Anterior cingulate cortex (tissue), 58 donors: ENCODE measurements around the gene SRP68.

Source experiments
- DNase-seq, 58 donors: peaks; one replicate each; lab custom pipeline; 2025; lab: John Stamatoyannopoulos, UW

SRP68 gene

DNA sequence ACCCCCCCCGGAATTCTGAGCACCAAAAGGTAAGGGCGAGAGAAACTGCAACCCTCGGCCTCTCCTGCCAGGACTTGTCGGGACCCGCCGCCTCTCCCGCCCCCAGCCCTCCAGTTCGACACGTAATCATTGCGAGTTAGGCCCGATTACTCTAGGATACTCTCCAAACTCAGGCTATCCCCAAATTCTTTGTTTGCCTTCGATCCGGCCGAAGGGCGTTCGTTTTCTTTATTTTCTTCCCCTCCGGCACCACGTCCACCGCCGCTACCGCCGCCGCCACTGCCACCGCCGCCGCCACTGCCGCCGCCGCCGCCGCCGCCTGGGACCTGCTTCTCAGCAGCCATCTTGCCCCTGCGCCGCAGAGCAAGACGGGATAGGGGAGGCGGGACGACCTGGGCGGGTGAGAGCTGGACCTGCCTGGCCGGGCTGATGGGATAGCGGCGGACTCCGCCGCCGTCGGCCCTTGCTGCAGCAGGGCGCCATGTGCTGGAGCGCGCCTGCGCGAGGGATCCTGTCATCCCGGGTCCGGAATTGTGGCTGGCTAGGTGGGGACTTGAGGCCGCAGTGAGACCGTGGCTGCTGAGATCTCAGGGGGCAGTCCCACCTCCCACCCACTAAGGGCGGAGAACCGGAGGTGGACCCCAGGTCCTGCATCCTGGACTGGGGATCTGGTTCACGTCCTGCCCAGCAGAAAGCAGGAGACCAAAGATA is at the start of gene SRP68:
Gene SRP68, minus strand, starts transcription at position 370 of the 711 bp plus-strand sequence. Its CDS starts 26 bp downstream, at position 344.
- peak; percentile 59 to 98 (median 94) for DNase-seq

DNA sequence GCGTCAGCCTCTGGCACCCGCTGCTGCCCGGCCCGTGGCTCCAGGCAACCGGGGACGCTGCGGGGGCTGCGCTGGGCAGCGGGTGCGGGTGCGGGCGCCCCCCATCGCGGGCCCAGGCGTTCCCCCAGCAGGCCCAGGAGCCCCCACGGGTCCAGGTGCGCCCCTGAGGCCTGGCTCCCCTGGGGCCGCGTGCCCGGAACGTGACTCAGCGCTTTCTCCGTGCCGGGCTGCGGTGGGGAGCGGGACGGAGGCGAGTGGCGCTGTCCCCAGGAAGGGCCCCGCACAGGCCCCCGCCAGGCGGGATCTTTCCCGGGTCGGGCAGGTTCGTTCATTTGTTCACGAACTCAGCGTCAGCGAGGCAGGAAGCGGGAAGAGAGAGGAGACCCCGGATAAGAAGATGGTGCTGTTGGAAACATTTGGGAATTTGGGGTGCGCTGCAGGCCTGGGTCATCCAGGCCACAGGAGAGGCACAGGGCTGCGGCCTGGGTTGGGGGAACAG is 49.7 kb upstream of the SRP68 start:
- DNase-seq: peak in 2 of 58 donors; percentile 20 to 27

DNA sequence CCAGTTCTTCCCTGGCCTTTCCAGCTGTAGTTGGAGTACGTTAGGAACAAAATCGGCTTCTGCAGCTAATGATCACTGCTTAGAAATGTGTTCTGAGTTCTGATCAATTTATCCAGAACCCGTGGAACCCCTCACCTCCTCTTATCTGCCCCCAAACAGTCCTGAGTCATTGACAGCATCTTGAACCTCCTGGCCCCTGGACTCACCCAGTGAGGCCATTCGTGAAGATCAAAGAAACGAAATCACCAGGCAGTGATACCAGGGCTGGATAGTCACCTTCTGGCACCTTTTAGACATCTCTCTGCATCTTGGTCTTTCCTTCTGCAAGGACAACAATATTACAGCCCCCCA is 48.3 kb upstream of the SRP68 start:
- no peak for DNase-seq

DNA sequence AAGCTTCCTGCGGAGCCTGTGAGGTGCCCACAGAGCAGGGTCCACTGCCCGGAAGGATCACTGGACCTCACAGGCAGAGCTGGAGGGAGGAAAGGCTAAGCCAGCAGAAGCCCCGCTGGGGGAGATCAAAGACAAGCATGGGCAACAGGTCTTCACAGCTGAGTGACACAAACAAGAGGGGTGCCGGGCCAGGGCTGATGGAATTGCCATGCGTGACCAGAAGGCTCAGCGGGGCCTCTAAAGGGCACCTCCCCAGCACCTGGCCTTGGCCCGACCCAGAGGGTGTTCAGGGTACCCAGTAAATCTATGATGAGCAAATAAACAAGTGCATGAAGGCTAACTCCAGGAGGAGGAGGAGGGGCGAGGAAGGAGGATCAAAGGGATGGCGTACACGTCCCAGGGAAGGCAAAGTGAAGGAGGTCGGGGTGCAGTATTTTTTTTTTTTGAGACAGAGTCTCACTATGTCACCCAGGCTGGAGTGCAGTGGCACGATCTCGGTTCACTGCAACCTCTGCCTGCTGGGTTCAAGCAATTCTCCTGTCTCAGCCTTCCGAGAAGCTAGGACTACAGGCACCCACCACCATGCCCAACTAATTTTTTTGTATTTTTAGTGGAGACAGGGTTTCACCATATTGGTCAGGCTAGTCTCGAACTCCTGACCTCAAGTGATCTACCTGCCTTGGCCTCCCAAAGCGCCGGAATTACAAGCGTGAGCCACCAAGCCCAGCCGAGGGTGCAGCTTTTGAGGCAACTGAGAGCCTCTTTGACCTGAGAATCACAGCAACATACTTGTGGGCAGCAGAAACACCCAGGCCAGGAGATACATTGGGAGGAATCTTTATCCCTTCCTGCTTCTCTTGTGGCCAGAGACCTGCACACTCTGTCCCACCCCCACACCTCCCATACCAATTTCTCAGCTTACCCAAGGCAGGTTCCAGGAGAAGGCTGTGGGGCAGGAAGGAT is 47.4 kb upstream of the SRP68 start:
- no peak for DNase-seq

DNA sequence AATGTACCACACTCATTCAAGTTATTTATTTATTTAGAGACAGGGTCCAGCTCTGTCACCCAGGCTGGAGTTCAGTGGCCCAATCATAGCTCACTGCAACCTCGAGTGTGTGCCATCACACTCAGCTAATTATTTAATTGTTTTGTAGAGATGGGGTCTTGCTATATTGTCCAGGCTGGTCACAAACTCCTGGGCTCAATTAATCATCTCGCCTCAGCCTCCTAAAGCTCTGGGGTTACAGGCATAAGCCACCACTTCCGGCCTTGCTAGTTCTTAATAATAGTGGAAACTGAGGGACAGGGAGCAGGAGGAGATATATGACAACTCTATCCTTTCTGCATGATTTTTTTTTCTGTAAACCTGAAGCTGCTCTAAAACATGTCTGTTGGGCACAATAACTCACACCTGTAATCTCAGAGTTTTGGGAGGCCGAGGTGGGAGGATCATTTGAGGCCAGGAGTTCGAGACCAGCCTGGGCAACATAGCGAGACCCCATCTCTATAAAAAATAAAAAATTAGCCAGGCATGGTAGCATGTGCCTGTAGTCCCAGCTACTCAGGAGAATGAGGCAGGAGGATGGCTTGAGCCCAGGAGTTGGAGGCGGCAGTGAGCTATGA is 42.9 kb upstream of the SRP68 start:
- DNase-seq: no peak

DNA sequence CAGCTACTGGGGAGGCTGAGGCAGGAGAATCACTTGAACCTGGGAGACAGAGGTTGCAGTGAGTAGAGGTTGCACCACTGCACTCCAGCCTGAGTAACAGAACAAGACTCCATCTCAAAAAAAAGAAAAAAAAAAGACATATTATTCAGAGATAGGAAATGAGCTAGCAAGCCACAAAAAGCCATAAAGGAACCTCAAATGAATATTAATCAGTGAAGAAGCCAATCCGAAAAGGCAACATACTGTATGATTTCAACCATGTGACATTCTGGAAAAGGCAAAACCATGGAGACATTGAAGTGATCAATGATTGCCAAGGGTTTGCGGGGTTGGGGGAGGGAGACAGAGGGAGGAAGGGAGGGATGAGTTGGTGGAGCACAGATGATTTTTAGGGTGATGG is 39.6 kb upstream of the SRP68 start:
- DNase-seq: no peak

DNA sequence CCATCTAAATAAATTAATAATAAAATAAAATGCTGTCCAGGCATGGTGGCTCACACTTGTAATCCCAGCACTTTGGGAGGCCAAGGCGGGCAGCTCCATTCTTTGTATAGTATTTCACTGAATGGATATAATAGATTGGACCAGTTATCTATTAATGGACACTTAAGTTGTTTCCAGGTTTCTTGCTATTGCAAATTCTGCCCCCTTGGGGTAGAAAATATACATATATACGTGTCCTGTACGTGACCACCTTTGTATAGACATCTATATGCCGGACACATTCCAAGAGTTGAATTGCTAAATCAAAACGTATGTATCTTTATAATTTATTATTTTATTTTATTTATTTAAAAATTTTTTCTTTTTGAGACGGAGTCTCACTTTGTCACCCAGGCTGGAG is 35.2 kb upstream of the SRP68 start:
- DNase-seq: no peak

DNA sequence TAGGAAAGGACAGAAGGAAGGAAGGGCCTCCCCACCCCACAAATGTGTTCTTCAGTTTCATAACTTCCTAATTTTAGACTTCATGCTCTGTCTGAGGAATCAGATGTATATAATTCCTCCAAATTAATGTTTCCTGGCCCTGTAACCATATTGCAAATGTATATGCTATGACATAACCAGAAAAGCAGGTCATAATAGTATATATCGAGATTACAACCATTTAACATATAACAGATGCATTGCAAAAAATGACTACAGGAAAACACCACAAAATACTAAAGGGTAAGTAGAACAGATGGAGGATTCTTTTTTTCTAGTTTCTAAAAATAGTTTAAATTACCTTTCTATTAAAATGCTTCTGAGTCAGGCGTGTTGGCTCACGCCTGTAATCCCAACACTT is 34.4 kb upstream of the SRP68 start:
- DNase-seq: no peak

DNA sequence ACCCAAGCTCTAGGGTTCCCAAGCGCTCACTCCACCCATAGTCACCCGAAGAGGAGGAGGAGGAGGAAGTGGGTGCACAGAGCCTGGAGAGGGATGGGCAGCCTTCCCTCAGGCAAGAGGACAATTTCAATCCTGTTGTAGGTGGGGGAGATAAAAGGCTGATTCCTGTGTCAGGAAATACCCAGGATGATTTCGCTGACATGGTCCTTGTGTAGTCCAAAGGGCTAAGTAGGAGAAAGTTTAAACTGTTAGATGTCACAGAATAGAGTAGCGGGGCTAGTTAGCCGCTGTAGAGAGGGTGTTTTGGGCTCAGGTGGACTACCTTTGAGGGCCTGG is 32.5 kb upstream of the SRP68 start:
- no peak for DNase-seq

DNA sequence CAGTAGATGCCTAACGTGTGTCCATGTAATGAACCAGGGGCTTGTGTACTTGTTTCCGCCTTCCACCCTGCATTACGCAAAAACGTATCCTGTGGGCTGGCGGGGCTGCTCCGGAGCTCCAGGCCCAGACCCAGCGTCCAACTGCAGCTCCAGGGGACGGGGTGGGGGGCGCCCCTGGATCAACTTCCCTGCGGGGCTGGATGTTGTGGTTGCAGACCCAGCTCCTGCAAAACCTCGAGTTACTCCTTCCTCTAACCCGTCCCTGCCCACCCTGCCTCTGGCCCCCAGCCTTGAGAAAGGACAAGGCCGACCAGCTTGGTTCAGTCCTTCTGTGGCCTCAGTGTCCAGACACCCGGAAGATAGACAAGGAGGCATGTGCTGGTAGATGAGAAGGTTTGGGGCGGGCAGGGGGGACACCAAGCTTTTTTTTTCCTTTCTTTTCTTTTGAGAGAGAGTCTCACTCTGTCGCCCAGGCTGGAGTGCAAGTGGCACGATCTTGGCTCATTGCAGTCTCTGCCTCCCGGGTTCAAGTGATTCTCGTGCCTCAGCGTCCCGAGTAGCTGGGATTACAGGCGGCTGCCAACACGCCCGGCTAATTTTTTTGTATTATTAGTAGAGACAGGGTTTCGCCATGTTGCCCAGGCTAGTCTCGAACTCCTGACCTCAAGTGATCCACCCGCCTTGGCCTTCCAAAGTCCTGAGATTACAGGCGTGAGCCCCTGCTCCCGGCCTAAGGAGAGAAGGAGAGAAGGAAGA is 32.0 kb upstream of the SRP68 start:
- DNase-seq: peak in 1 of 58 donors; percentile 61

DNA sequence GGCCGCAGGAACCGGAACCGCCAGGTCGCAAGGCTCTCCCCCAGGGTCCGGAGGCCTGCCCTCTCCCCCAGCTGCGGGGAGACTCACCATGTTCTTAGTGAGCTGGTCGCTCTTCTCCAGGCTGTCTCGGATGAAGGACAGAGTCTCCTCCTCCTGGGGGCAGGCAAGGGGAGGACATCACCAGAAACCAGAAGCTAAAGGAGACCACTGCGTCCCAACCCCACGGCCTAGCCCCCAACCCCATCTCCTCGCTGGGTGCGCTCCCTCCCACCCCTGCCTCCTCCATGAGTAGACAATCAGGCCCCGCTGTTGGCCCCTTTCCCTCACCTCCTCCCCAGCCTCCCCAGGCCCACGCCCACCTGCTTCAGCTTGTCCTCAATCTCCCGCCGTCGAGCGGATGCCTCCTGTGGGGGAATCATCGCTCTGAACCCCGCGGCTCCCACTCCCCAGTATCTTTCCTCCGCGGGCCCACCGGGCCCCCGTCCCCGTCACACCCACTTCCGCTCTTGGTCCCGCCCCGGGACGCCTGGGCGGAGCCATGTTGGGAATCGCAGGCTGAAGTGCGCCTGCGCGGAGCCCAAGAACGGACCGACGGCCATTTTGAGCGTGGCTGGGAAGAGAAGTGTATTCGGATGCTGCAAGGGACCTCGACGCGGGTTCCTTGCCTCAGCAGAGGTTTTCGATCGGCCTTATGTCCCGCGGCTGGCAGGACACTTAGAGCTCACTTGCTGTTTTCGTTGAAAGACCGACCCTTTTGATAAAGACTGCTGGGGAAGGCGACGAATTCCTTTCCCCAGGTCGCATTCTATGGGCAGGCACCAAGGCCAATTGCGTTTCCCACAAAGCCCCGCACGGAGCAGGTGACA is 31.2 kb upstream of the SRP68 start, which contains the start of gene EXOC7:
Gene EXOC7, minus strand, starts transcription at position 514 of the 866 bp plus-strand sequence. Its CDS starts 95 bp downstream, at position 419.
- peak in 57 of 58 donors; percentile 71 to 93 (median 87) for DNase-seq

DNA sequence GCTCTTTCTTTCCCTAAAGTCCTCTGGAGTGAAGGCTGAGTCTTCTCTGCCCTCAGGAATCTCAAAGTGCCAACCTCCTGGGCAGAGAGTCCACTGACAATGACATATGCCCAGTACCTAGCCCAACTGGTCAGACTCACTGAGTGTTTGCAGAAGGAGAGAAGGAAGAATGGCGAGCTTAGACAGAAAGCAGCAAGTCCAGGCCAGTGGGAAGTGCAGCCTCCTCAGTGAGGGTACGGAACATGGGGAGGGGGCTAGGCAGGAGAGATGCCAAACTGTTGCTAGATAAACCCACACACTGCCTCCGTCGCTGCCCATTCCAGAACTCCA is 30.6 kb upstream of the SRP68 start:
- no peak for DNase-seq

DNA sequence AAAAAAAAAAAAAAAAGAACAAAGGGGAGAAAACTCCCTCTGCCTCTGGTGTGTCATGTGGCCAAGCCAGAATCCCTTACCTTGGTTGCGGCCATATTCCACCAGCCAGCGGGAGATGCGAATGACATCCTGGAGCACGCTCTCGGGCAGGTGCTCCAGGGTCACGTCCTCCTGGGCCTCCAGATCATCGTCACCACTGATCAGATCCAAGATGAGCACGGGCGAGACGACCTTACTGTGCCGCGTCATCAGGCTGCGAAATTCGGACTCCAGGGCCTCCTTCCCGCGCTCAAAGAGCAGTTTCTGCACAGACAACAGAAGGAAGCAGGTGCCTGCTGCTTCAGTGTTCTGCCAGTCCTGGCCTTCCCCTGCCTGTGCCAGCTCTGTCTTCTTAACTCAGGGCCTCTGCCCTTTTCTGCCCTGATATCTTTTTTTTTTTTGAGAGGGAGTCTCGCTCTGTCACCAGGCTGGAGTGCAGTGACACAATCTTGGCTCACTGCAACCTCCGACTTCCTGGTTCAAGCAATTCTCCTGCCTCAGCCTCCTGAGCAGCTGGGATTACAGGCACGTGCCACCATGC is 25.5 kb upstream of the SRP68 start:
- no peak for DNase-seq

DNA sequence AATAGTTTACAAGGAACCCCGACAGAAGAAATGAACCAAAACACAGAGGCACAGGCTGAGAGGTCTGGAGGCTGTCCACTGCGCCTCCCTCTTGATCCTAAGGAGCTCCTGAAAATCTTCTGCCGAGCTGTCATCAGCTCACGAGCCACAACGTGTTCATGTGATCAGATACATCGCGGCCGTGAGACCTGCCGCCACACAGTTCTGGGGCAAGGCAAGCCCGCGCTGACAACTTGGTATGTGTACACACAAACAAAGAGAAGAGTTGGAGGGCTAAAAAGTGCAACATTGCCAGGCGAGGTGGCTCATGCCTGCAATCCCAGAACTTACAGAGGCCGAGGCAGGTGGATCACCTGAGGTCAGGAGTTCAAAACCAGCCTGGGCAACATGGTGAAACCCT is 23.6 kb upstream of the SRP68 start:
- no peak for DNase-seq

DNA sequence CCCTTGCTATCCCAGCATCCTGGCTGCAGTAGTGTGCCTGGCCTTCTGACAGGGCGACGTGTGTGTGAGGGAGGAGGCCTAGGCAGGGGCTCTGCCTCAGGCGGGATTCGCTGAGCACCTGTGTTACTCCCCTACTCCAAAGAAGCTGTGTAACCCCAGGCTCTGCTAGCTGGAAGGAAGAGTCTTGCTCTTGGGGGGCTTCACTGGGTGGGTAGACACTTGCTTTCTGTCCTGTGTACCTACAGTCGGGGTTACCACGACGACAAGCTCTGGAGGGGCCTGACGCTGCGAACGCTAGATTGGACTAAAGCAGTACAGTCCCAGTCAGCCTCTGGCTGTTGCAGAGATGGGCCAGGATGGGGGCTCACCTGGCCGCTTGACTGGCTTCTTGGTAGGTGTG is 21.7 kb upstream of the SRP68 start:
- no peak for DNase-seq

DNA sequence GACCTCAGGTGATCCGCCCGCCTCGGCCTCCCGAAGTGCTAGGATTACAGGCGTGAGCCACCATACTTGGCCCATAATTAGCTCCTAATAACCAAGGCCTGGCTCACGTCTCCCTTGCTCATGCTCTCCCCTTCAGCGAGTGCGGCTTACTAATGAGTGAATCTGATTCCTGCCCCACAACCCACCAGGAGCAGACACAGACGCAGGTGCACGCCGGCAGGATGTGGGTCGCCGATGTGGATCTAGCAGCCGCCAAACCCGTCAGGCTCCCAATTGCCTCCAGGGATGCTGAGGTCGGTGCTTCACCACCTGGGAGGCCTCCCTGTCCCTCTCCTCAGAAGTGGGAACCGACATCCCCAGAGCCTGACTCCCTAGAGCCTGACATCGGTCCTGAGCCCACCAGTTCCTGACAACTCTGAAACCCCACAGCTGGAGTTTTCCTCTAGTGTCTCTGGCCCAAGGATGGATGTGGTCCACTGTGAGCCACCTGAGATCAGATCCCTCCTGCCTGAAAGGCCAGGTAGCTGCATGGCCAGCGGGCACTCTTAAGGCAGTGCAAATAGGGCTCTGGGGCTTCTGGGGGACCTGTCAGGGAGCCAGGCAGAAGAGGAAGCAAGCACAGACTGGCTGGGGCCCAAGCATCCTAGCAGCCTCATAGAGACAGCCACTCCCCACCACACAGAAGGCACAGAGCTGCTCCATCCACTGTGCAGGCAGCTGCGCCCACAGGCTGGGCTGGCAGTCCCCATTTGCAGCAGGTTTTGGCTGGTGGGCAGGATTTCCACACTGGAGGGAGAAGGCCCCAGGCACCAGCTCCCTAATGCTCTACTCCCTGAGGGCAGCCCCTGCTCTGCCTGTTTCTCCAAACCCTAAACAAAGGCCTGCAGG is 20.5 kb upstream of the SRP68 start:
- DNase-seq: peak in 2 of 58 donors; percentile 16 to 26

DNA sequence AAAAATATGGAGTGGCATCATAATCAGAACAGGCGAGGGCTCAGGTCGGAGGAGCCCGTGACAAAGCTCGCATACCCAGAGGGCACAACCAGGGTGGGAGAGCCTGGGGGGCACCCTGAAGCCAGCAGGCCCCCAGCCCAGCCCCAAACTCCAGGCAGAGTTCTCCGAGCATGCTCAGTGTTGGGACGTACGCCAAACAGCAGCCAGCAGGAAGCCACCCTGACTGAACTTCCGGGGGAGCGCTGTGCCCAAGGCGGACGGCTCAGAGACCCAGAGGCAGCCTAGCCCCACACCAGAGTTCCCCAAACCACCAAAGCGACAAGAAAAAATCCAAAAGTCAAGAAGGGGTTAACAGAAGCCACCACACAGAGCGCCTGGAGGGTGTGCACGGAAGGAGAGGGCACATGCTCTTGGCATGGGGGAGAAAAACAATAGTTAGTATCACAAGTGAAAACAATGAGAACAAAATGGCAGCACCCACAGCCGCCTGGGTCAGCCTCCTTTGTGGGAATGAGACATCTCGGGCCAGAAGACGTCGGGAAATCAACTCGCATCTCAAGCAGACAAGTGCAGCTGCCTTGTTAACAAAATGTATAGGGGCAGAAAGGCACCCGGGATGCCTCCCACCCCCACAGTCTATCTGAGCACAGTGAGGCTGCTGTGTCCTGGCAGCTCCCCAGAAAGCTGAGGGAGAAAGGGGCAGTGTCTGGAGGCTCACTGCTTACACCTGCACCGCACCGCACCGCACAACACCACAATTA is 19.4 kb upstream of the SRP68 start:
- peak in 2 of 58 donors; percentile 20 to 26 for DNase-seq
